Keratinocyte (primary cell): Measurements from ENCODE around the gene FAM20C. TPM values are rescaled to one million over a fixed set of nuclear protein-coding genes. Genes with fewer than 3 reads are reported as not detected.

ENCODE experiments used
- DNase-seq: peaks from one replicate; pipeline ENCODE4 v3.0.0-alpha.2; 2011; ENCODE audit warnings: low read depth, missing footprints, low spot score
- FAIRE-seq: peaks from 2 replicates; lab custom pipeline; 2011; peaks lifted over from hg19 to GRCh38; lab: Jason Lieb, UNC
- H2AFZ ChIP-seq: 2 replicates; pipeline ENCODE4 v1.6.0; 2012; ENCODE audit warnings: low read length, control low read depth, inconsistent platforms; ENCODE audit not compliant: control insufficient read depth
- H3K27ac ChIP-seq: 2 replicates; pipeline ENCODE4 v1.5.1; 2011; ENCODE audit warnings: low read length; ENCODE audit not compliant: control insufficient read depth, insufficient read depth
- H3K27me3 ChIP-seq: 3 replicates; pipeline ENCODE4 v1.6.0; 2011; ENCODE audit warnings: low read length; ENCODE audit not compliant: control insufficient read depth, insufficient read depth; ENCODE audit errors: extremely low read depth
- H3K36me3 ChIP-seq, 2 experiments: 2 replicates in 1 of 2; 3 replicates in 1 of 2; pipeline ENCODE4 v1.5.1; 2011; ENCODE audit warnings: low read length in 2 of 2, mild to moderate bottlenecking in 1 of 2; ENCODE audit not compliant: control insufficient read depth in 2 of 2, insufficient read depth in 2 of 2; ENCODE audit errors: extremely low read depth in 1 of 2
- H3K4me1 ChIP-seq: 3 replicates; pipeline ENCODE4 v1.5.1; 2011; ENCODE audit warnings: low read length; ENCODE audit not compliant: control insufficient read depth, insufficient read depth; ENCODE audit errors: extremely low read depth
- H3K4me2 ChIP-seq: 3 replicates; pipeline ENCODE4 v1.6.0; 2011; ENCODE audit warnings: low read depth, low read length; ENCODE audit not compliant: control insufficient read depth, insufficient read depth; ENCODE audit errors: extremely low read depth
- H3K4me3 ChIP-seq, 3 experiments: fragments of 200-600 bp in 1 of 3; sonication (generic) in 1 of 3; 2 replicates in 2 of 3; 3 replicates in 1 of 3; pipeline ENCODE4 v1.5.1; 2011 to 2016; ENCODE audit warnings: low read length in 3 of 3, mild to moderate bottlenecking in 3 of 3, control low read depth in 2 of 3, inconsistent platforms in 1 of 3, low read depth in 1 of 3, mixed read lengths in 1 of 3, mixed run types in 1 of 3, moderate library complexity in 1 of 3; ENCODE audit not compliant: control insufficient read depth in 2 of 3, insufficient read depth in 2 of 3; ENCODE audit errors: extremely low read depth in 1 of 3
- H3K79me2 ChIP-seq: 2 replicates; pipeline ENCODE4 v1.6.0; 2012; ENCODE audit warnings: low read length; ENCODE audit not compliant: control insufficient read depth, insufficient read depth
- H3K9ac ChIP-seq: 3 replicates; pipeline ENCODE4 v1.6.0; 2011; ENCODE audit warnings: low read length; ENCODE audit not compliant: control insufficient read depth, insufficient read depth; ENCODE audit errors: extremely low read depth
- H3K9me1 ChIP-seq: 3 replicates; pipeline ENCODE4 v1.6.0; 2011; ENCODE audit warnings: low read length; ENCODE audit not compliant: control insufficient read depth, insufficient read depth; ENCODE audit errors: extremely low read depth
- H3K9me3 ChIP-seq: 2 replicates; pipeline ENCODE4 v1.5.1; 2012; ENCODE audit warnings: low read depth, low read length; ENCODE audit not compliant: control insufficient read depth
- H4K20me1 ChIP-seq: 3 replicates; pipeline ENCODE4 v1.6.0; 2011; ENCODE audit warnings: low read length; ENCODE audit not compliant: control insufficient read depth, insufficient read depth; ENCODE audit errors: extremely low read depth
- CTCF ChIP-seq, 3 experiments: IDR thresholded peaks in 1 of 3; conservative IDR thresholded peaks in 1 of 3; optimal IDR thresholded peaks in 1 of 3; 2 replicates in 2 of 3; 3 replicates in 1 of 3; pipeline versions ENCODE3 to v1.5.1; 2011; ENCODE audit warnings: low read length in 3 of 3, mild to moderate bottlenecking in 3 of 3, moderate library complexity in 2 of 3, control low read depth in 1 of 3, inconsistent platforms in 1 of 3; ENCODE audit not compliant: insufficient read depth in 2 of 3; ENCODE audit errors: extremely low read depth in 1 of 3
- EZH2 ChIP-seq: IDR thresholded peaks from one replicate; pipeline ENCODE4 v1.6.1; 2012; ENCODE audit warnings: inconsistent platforms, mild to moderate bottlenecking, low read length, moderate library complexity
- dilution Hi-C: fragments of 300-500 bp; cut with MboI; formaldehyde crosslinking; loops from one replicate; pipeline ENCODE4 v1.7.0; 2020; ENCODE audit warnings: low sequenced_read_pairs; ENCODE audit not compliant: extremely low pct_ligation_motif_present
- polyA plus RNA-seq, 5 experiments: library from polyadenylated mRNA; depleted of rRNA in 3 of 5; stranded (reverse) in 3 of 5; stranded (forward) in 1 of 5; unstranded in 1 of 5; fragments of >200 nt; gene quantifications; 1 replicate in 1 of 5; 2 replicates in 3 of 5; 3 replicates in 1 of 5; pipeline versions ENCODE4 v1.2.1 to v1.2.3, GENCODE V29; 2011 to 2012; ENCODE audit warnings: missing spikeins in 2 of 5, low read depth in 1 of 5, low replicate concordance in 1 of 5

FAM20C gene
- polyA plus RNA-seq, 1 donor (not counting 4 experiments of a cell fraction or from before 2014, with no cell fraction given) = 3.8 TPM

GRCh38 chr7:309586-310228 lies 117.3 kb downstream of the FAM20C start:
- Histone ChIP-seq H3K4me1 (peaks cover 13% of the 10 kb centered on the region), H3K79me2 (no peaks in the 10 kb centered on the region), H3K27me3 (no peaks in the 10 kb centered on the region), H3K9me3 (peaks cover 4% of the 10 kb centered on the region), H3K4me3 (no peak overlapping the region), H4K20me1 (no peaks in the 10 kb centered on the region), H3K4me2 (no peak overlapping the region), H3K9me1 (no peaks in the 10 kb centered on the region), H2AFZ (no peak overlapping the region), H3K9ac (no peak overlapping the region), H3K36me3 (no peaks in the 10 kb centered on the region), H3K27ac (no peak overlapping the region)
- dilution Hi-C loops = no loop called here
- FAIRE-seq = no peak
- no peak for DNase-seq
- TF ChIP-seq CTCF (optimal IDR thresholded peaks at IDR 0.05 in 1 of 3, IDR thresholded peaks at IDR 0.05 in 1 of 3, conservative IDR thresholded peaks at IDR 0.05 in 1 of 3; ENCODE audit: extremely low read depth in 1 of 3, insufficient read depth in 2 of 3, low read length in 3 of 3) (no peak), EZH2 (no peak)

Other genes starting within 250 kb of the FAM20C start
- not detected in 3 replicates for gene FOXL3, start 97.6 kb downstream of the FAM20C start, polyA plus RNA-seq